ENCODE measurements around the gene GABRR3.

The GABRR3 gene

DNA sequence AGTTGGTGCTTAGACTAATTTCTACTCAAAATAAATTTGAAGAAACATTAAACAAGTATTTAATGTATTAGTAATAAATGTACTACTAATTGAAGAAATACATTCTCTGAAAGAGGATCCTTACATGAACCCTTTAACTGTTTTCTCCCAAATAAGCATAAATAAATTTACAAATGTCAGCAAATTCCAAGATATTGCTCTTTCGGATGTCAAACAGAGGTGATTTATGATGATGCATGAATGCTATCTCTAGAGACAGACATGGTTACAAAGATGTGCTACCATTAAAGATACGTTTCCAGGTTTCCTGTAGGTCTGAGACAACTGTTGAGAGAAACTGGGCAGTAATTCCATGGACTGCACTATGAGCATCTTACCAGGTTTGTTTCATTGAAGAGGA lies 629 bp downstream of the GABRR3 start:
- Histone ChIP-seq H3K9me2 (replicated peaks; ENCODE audit: insufficient read depth, low read length) (no peaks in the 10 kb centered on the region), H4K20me1 (ENCODE audit: low read depth, low read length) (no peaks in the 10 kb centered on the region), H3K4me3 (ENCODE audit: insufficient read depth, low read length, poor library complexity, severe bottlenecking) (no peak overlapping the region), H3K4me2 (ENCODE audit: low read depth, low read length, poor library complexity, severe bottlenecking) (no peak overlapping the region), H3K79me2 (ENCODE audit: insufficient read depth, low read length) (no peaks in the 10 kb centered on the region), H3K36me3 (ENCODE audit: low read length) (no peaks in the 10 kb centered on the region), H3F3A (ENCODE audit: insufficient read depth) (no peaks in the 10 kb centered on the region), H3K9ac (ENCODE audit: low read length) (no peak overlapping the region), H3K27me3 (ENCODE audit: low read length) (no peaks in the 10 kb centered on the region), H2AFZ (ENCODE audit: low read depth, low read length, severe bottlenecking) (no peak overlapping the region), H3K27ac (ENCODE audit: low read depth, low read length) (no peak overlapping the region), H3K9me3 (ENCODE audit: insufficient read depth, low read length) (no peaks in the 10 kb centered on the region)
- TF ChIP-seq CTCF (IDR thresholded peaks at IDR 0.05; ENCODE audit: insufficient read depth, low read length, poor library complexity, severe bottlenecking) (no peak), EZH2phosphoT487 (conservative IDR thresholded peaks at IDR 0.05; ENCODE audit: low read length) (no peak)

- TF ChIP-seq CTCF (IDR thresholded peaks at IDR 0.05; ENCODE audit: insufficient read depth, low read length, poor library complexity, severe bottlenecking): no peak
- no peak for TF ChIP-seq EZH2phosphoT487 (conservative IDR thresholded peaks at IDR 0.05; ENCODE audit: low read length)
- no peak overlapping the region for H3K27ac ChIP-seq (ENCODE audit: low read depth, low read length)
- no peak overlapping the region for H3K4me2 ChIP-seq (ENCODE audit: low read depth, low read length, poor library complexity, severe bottlenecking)
- H3K36me3 ChIP-seq (ENCODE audit: low read length): no peaks in the 10 kb centered on the region
- no peaks in the 10 kb centered on the region for H3F3A ChIP-seq (ENCODE audit: insufficient read depth)
- H3K27me3 ChIP-seq (ENCODE audit: low read length): no peaks in the 10 kb centered on the region
- no peaks in the 10 kb centered on the region for H3K79me2 ChIP-seq (ENCODE audit: insufficient read depth, low read length)
- no peaks in the 10 kb centered on the region for H4K20me1 ChIP-seq (ENCODE audit: low read depth, low read length)
- H3K4me3 ChIP-seq (ENCODE audit: insufficient read depth, low read length, poor library complexity, severe bottlenecking): no peak overlapping the region
- H2AFZ ChIP-seq (ENCODE audit: low read depth, low read length, severe bottlenecking): no peak overlapping the region
- no peaks in the 10 kb centered on the region for H3K9me3 ChIP-seq (ENCODE audit: insufficient read depth, low read length)
- H3K9me2 ChIP-seq (replicated peaks; ENCODE audit: insufficient read depth, low read length): no peaks in the 10 kb centered on the region
- no peak overlapping the region for H3K9ac ChIP-seq (ENCODE audit: low read length)
Observed at GRCh38 chr3:98034036-98034435, 1.1 kb downstream of the GABRR3 start.

DNA sequence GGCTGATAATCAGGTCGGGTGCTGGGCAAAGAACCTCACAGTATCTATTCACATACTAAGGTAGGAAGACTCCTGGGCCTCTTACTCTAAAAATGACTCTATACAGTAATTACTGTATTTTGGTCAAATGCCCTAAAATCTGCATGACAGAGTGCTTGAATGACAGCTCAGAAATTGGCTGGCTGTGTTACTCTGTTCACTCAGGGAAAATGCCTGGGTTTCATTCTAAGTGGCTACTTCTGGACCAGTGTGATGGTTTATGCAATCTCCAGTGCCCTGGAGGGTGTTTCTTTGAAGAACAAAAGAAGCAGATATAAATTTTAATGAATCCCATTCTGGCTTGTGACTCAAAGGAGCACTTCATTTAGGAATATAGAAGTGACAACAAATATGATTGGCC lies 2.2 kb downstream of the GABRR3 start:
- Histone ChIP-seq H3K9me2 (replicated peaks; ENCODE audit: insufficient read depth, low read length) (no peaks in the 10 kb centered on the region), H3K27ac (ENCODE audit: low read depth, low read length) (no peak overlapping the region), H3K27me3 (ENCODE audit: low read length) (no peaks in the 10 kb centered on the region), H3K4me3 (ENCODE audit: insufficient read depth, low read length, poor library complexity, severe bottlenecking) (no peak overlapping the region), H4K20me1 (ENCODE audit: low read depth, low read length) (no peaks in the 10 kb centered on the region), H2AFZ (ENCODE audit: low read depth, low read length, severe bottlenecking) (no peak overlapping the region), H3K9me3 (ENCODE audit: insufficient read depth, low read length) (no peaks in the 10 kb centered on the region), H3K79me2 (ENCODE audit: insufficient read depth, low read length) (no peaks in the 10 kb centered on the region), H3K9ac (ENCODE audit: low read length) (no peak overlapping the region), H3F3A (ENCODE audit: insufficient read depth) (no peaks in the 10 kb centered on the region), H3K4me2 (ENCODE audit: low read depth, low read length, poor library complexity, severe bottlenecking) (no peak overlapping the region), H3K36me3 (ENCODE audit: low read length) (no peaks in the 10 kb centered on the region)
- TF ChIP-seq EZH2phosphoT487 (conservative IDR thresholded peaks at IDR 0.05; ENCODE audit: low read length) (no peak), CTCF (IDR thresholded peaks at IDR 0.05; ENCODE audit: insufficient read depth, low read length, poor library complexity, severe bottlenecking) (no peak)

- Histone ChIP-seq H3K4me3 (ENCODE audit: insufficient read depth, low read length, poor library complexity, severe bottlenecking) (no peak overlapping the region), H3K4me2 (ENCODE audit: low read depth, low read length, poor library complexity, severe bottlenecking) (no peak overlapping the region), H3K9me3 (ENCODE audit: insufficient read depth, low read length) (no peaks in the 10 kb centered on the region), H2AFZ (ENCODE audit: low read depth, low read length, severe bottlenecking) (no peak overlapping the region), H3K36me3 (ENCODE audit: low read length) (no peaks in the 10 kb centered on the region), H3K79me2 (ENCODE audit: insufficient read depth, low read length) (no peaks in the 10 kb centered on the region), H3K27ac (ENCODE audit: low read depth, low read length) (no peak overlapping the region), H4K20me1 (ENCODE audit: low read depth, low read length) (no peaks in the 10 kb centered on the region), H3F3A (ENCODE audit: insufficient read depth) (no peaks in the 10 kb centered on the region), H3K27me3 (ENCODE audit: low read length) (no peaks in the 10 kb centered on the region), H3K9ac (ENCODE audit: low read length) (no peak overlapping the region), H3K9me2 (replicated peaks; ENCODE audit: insufficient read depth, low read length) (no peaks in the 10 kb centered on the region)
- TF ChIP-seq EZH2phosphoT487 (conservative IDR thresholded peaks at IDR 0.05; ENCODE audit: low read length) (no peak), CTCF (IDR thresholded peaks at IDR 0.05; ENCODE audit: insufficient read depth, low read length, poor library complexity, severe bottlenecking) (no peak)
Observed at GRCh38 chr3:98032265-98032664, 2.9 kb downstream of the GABRR3 start.
